Measurements from ENCODE around the gene NPR1. TPM values are rescaled to one million over a fixed set of nuclear protein-coding genes. Genes with fewer than 3 reads are reported as not detected.

NPR1 gene
- total RNA-seq, 1 experiment from 2014 or later = 0.06 TPM

GRCh38 chr1:153642161-153642560 lies 36.3 kb upstream of the NPR1 start:
- Histone ChIP-seq H3K4me3 (no peak overlapping the region), H3K27me3 (no peaks in the 10 kb centered on the region), H3K27ac (no peak overlapping the region), H3K4me1 (no peaks in the 10 kb centered on the region), H3K36me3 (peaks cover 90% of the 10 kb centered on the region), H3K9me3 (replicated peaks) (no peaks in the 10 kb centered on the region)
- DNase-seq = no peak

GRCh38 chr1:153643100-153643499 lies 35.4 kb upstream of the NPR1 start:
- no peak overlapping the region for H3K4me3 ChIP-seq
- no peak overlapping the region for H3K27ac ChIP-seq
- H3K4me1 ChIP-seq = no peaks in the 10 kb centered on the region
- peaks cover 80% of the 10 kb centered on the region for H3K36me3 ChIP-seq
- no peaks in the 10 kb centered on the region for H3K27me3 ChIP-seq
- DNase-seq = no peak
- H3K9me3 ChIP-seq (replicated peaks) = no peaks in the 10 kb centered on the region

- Histone ChIP-seq H3K36me3 (peaks cover 73% of the 10 kb centered on the region), H3K4me1 (no peaks in the 10 kb centered on the region), H3K27ac (no peak overlapping the region), H3K9me3 (replicated peaks) (no peaks in the 10 kb centered on the region), H3K27me3 (no peaks in the 10 kb centered on the region), H3K4me3 (no peak overlapping the region)
- no peak for DNase-seq
Measured at GRCh38 chr1:153643816-153644215, 34.7 kb upstream of the NPR1 start.

- Histone ChIP-seq H3K9me3 (replicated peaks) (no peaks in the 10 kb centered on the region), H3K4me1 (no peaks in the 10 kb centered on the region), H3K27ac (no peak overlapping the region), H3K36me3 (peaks cover 43% of the 10 kb centered on the region), H3K27me3 (no peaks in the 10 kb centered on the region), H3K4me3 (no peak overlapping the region)
- no peak for DNase-seq
Measured at GRCh38 chr1:153646672-153647345, 31.7 kb upstream of the NPR1 start.

- Histone ChIP-seq H3K9me3 (replicated peaks) (no peaks in the 10 kb centered on the region), H3K4me3 (no peak overlapping the region), H3K27ac (no peak overlapping the region), H3K4me1 (no peaks in the 10 kb centered on the region), H3K36me3 (peaks cover 38% of the 10 kb centered on the region), H3K27me3 (no peaks in the 10 kb centered on the region)
- no peak for DNase-seq
Measured at GRCh38 chr1:153647346-153647714, 31.2 kb upstream of the NPR1 start.

GRCh38 chr1:153648000-153648643 lies 30.4 kb upstream of the NPR1 start:
- Histone ChIP-seq H3K4me1 (no peaks in the 10 kb centered on the region), H3K27ac (no peak overlapping the region), H3K36me3 (peaks cover 33% of the 10 kb centered on the region), H3K9me3 (replicated peaks) (no peaks in the 10 kb centered on the region), H3K4me3 (no peak overlapping the region), H3K27me3 (no peaks in the 10 kb centered on the region)
- no peak for DNase-seq

GRCh38 chr1:153649137-153649862 lies 29.2 kb upstream of the NPR1 start:
- peaks cover 24% of the 10 kb centered on the region for H3K36me3 ChIP-seq
- H3K27me3 ChIP-seq = no peaks in the 10 kb centered on the region
- no peak overlapping the region for H3K27ac ChIP-seq
- H3K9me3 ChIP-seq (replicated peaks) = no peaks in the 10 kb centered on the region
- H3K4me1 ChIP-seq = no peaks in the 10 kb centered on the region
- no peak overlapping the region for H3K4me3 ChIP-seq
- DNase-seq = no peak

- Histone ChIP-seq H3K9me3 (replicated peaks) (no peaks in the 10 kb centered on the region), H3K27me3 (no peaks in the 10 kb centered on the region), H3K4me3 (no peak overlapping the region), H3K27ac (no peak overlapping the region), H3K4me1 (no peaks in the 10 kb centered on the region), H3K36me3 (peaks cover 20% of the 10 kb centered on the region)
- DNase-seq = no peak
Measured at GRCh38 chr1:153649863-153650235, 28.6 kb upstream of the NPR1 start.

- no peak overlapping the region for H3K4me3 ChIP-seq
- no peak for DNase-seq
- no peak overlapping the region for H3K27ac ChIP-seq
- no peaks in the 10 kb centered on the region for H3K9me3 ChIP-seq (replicated peaks)
- peaks cover 1% of the 10 kb centered on the region; the same call in 1 of the 2 replicates for H3K36me3 ChIP-seq
- no peaks in the 10 kb centered on the region for H3K4me1 ChIP-seq
- H3K27me3 ChIP-seq = no peaks in the 10 kb centered on the region
Measured at GRCh38 chr1:153651771-153652170, 26.7 kb upstream of the NPR1 start.

- Histone ChIP-seq H3K4me3 (no peak overlapping the region), H3K4me1 (no peaks in the 10 kb centered on the region), H3K36me3 (no peaks in the 10 kb centered on the region), H3K27me3 (no peaks in the 10 kb centered on the region), H3K27ac (no peak overlapping the region), H3K9me3 (replicated peaks) (no peaks in the 10 kb centered on the region)
- no peak for DNase-seq
Measured at GRCh38 chr1:153652805-153653500, 25.5 kb upstream of the NPR1 start.

GRCh38 chr1:153655333-153655732 lies 23.2 kb upstream of the NPR1 start:
- H3K27me3 ChIP-seq = no peaks in the 10 kb centered on the region
- peak in 1 of 2 experiments; percentile 26 for DNase-seq
- H3K27ac ChIP-seq = no peak overlapping the region
- no peaks in the 10 kb centered on the region for H3K36me3 ChIP-seq
- H3K4me1 ChIP-seq = no peaks in the 10 kb centered on the region
- no peaks in the 10 kb centered on the region for H3K9me3 ChIP-seq (replicated peaks)
- no peak overlapping the region for H3K4me3 ChIP-seq

- H3K4me3 ChIP-seq = peak within 1 kb of the TSS; percentile 92
- peak within 1 kb of the TSS; percentile 53 for H3K27ac ChIP-seq
- H3K4me1 ChIP-seq = no peaks in the 10 kb centered on the region
- DNase-seq = peak; percentile 88 to 90
- no peaks in the 10 kb centered on the region for H3K27me3 ChIP-seq
- H3K9me3 ChIP-seq (replicated peaks) = no peaks in the 10 kb centered on the region
- peaks cover 27% of the 10 kb centered on the region for H3K36me3 ChIP-seq
Measured at GRCh38 chr1:153658400-153659174, 19.9 kb upstream of the NPR1 start, which contains the start of gene SNAPIN. Gene SNAPIN, plus strand, starts transcription at chr1:153658703. Its CDS starts 41 bp downstream, at chr1:153658744.

- Histone ChIP-seq H3K27ac (no peak overlapping the region; the same call in 1 of the 2 replicates), H3K27me3 (no peaks in the 10 kb centered on the region), H3K4me1 (no peaks in the 10 kb centered on the region), H3K9me3 (replicated peaks) (no peaks in the 10 kb centered on the region), H3K4me3 (peak overlapping the region; percentile 92), H3K36me3 (peaks cover 33% of the 10 kb centered on the region)
- peak in 1 of 2 experiments; percentile 12 for DNase-seq
Measured at GRCh38 chr1:153659175-153659534, 19.3 kb upstream of the NPR1 start.

GRCh38 chr1:153659656-153660055 lies 18.8 kb upstream of the NPR1 start:
- Histone ChIP-seq H3K36me3 (peaks cover 38% of the 10 kb centered on the region), H3K4me3 (peak overlapping the region; percentile 92; the same call in 1 of the 2 replicates), H3K4me1 (no peaks in the 10 kb centered on the region), H3K27me3 (no peaks in the 10 kb centered on the region), H3K9me3 (replicated peaks) (no peaks in the 10 kb centered on the region), H3K27ac (no peak overlapping the region)
- no peak for DNase-seq

Measured in SJCRH30 (cell line).